SK-N-MC (cell line): ENCODE results near the gene CROCC.

Source experiments
- EZH2 ChIP-seq: fragments of 200-600 bp; sonication (generic); IDR thresholded peaks from one replicate; pipeline ENCODE4 v1.6.1; 2017; ENCODE audit warnings: antibody characterized with exemption
- POLR2AphosphoS5 ChIP-seq: IDR thresholded peaks from 2 replicates; pipeline ENCODE4 v1.6.1; 2012; ENCODE audit warnings: mild to moderate bottlenecking, low read depth, low read length, borderline replicate concordance

- TF ChIP-seq POLR2AphosphoS5: no peak
- TF ChIP-seq EZH2: no peak
Observed at GRCh38 chr1:17017435-17017834, 95.7 kb downstream of the CROCC start.
